B cell (primary cell): Measurements from ENCODE around the gene AARS2. TPM values are rescaled to one million over a fixed set of nuclear protein-coding genes. Genes with fewer than 3 reads are reported as not detected.
"Not testable (repeated sequence)": the region's sequence is repeated elsewhere in the genome, so short reads cannot be mapped to it uniquely, and the experiment has no call there.

Experiments used
- ATAC-seq: fragments of 200-7000 bp; cut with Tn5 transposase; one replicate; pipeline ENCODE4 v1.10.0; 2021; ENCODE audit warnings: low read depth, mild to moderate bottlenecking, moderate number of reproducible peaks, moderate library complexity
- CTCF ChIA-PET: fragments of 350-600 bp; sonication (Branson Sonifier 250); formaldehyde crosslinking; loops from one replicate; lab custom pipeline; 2021; ENCODE audit warnings: antibody characterized with exemption, inconsistent platforms; lab: Charles Lee
- POLR2A ChIA-PET: fragments of 350-600 bp; sonication (Branson Sonifier 250); formaldehyde crosslinking; loops from one replicate; lab custom pipeline; 2021; ENCODE audit warnings: antibody characterized with exemption; lab: Charles Lee
- DNase-seq: peaks from one replicate; pipeline ENCODE4 v3.0.0; 2013
- H2AFZ ChIP-seq: 2 replicates; pipeline ENCODE4 v1.6.1; 2012; ENCODE audit warnings: mild to moderate bottlenecking, low read depth, low read length; ENCODE audit not compliant: insufficient read depth, poor library complexity, severe bottlenecking
- H3K27ac ChIP-seq, 2 donors: 1 replicate in 1 of 2; 2 replicates in 1 of 2; pipeline ENCODE4 v1.5.1; 2012 to 2013; ENCODE audit warnings: low read length in 2 of 2, mild to moderate bottlenecking in 2 of 2, moderate library complexity in 1 of 2
- H3K27me3 ChIP-seq, 4 experiments: fragments of 200-600 bp in 1 of 4; sonication (generic) in 1 of 4; replicated peaks in 1 of 4; 1 replicate in 2 of 4; 2 replicates in 2 of 4; pipeline versions ENCODE4 v1.6.1 to v1.7.0; 2013 to 2016; ENCODE audit warnings: low read length in 3 of 4, mild to moderate bottlenecking in 2 of 4, mixed read lengths in 1 of 4, moderate library complexity in 1 of 4; ENCODE audit not compliant: insufficient read depth in 4 of 4, control insufficient read depth in 3 of 4; ENCODE audit errors: control extremely low read depth in 1 of 4
- H3K36me3 ChIP-seq, 2 experiments: replicated peaks in 1 of 2; 1 replicate in 1 of 2; 2 replicates in 1 of 2; pipeline versions ENCODE4 v1.6.1 to v1.7.1; 2013; ENCODE audit warnings: low read length in 1 of 2; ENCODE audit not compliant: insufficient read depth in 2 of 2, control insufficient read depth in 1 of 2; ENCODE audit errors: control extremely low read depth in 1 of 2, extremely low read depth in 1 of 2
- H3K4me1 ChIP-seq, 2 donors: fragments of 200-600 bp in 1 of 2; sonication (generic) in 1 of 2; 1 replicate in 1 of 2; 2 replicates in 1 of 2; pipeline versions ENCODE4 v1.5.1 to v1.6.1; 2013 to 2017; ENCODE audit warnings: low read length in 2 of 2; ENCODE audit not compliant: control insufficient read depth in 2 of 2, insufficient read depth in 2 of 2
- H3K4me2 ChIP-seq: replicated peaks from 2 replicates; pipeline ENCODE3; 2012; ENCODE audit warnings: mild to moderate bottlenecking, low read depth, low read length; ENCODE audit not compliant: poor library complexity, severe bottlenecking
- H3K4me3 ChIP-seq, 5 experiments: fragments of 200-600 bp in 1 of 5; sonication (generic) in 1 of 5; 1 replicate in 3 of 5; 2 replicates in 2 of 5; pipeline versions ENCODE4 v1.5.1 to v1.7.0; 2011 to 2016; ENCODE audit warnings: low read length in 4 of 5, mild to moderate bottlenecking in 4 of 5, low read depth in 2 of 5, control low read depth in 1 of 5, moderate library complexity in 1 of 5; ENCODE audit not compliant: insufficient read depth in 1 of 5; ENCODE audit errors: control extremely low read depth in 1 of 5, extremely low read depth in 1 of 5
- H3K79me2 ChIP-seq: fragments of 200-600 bp; sonication (generic); one replicate; pipeline ENCODE4 v1.6.0; 2016; ENCODE audit warnings: low read length; ENCODE audit not compliant: control insufficient read depth, insufficient read depth
- H3K9ac ChIP-seq: fragments of 200-600 bp; sonication (generic); 2 replicates; pipeline ENCODE4 v1.6.1; 2017; ENCODE audit warnings: mild to moderate bottlenecking, low read length, moderate library complexity
- H3K9me3 ChIP-seq, 3 donors: one replicate each; pipeline versions ENCODE4 v1.6.1 to v1.7.1; 2013; ENCODE audit warnings: low read length in 2 of 3; ENCODE audit not compliant: control insufficient read depth in 2 of 3, insufficient read depth in 1 of 3; ENCODE audit errors: control extremely low read depth in 1 of 3
- H4K20me1 ChIP-seq: 2 replicates; pipeline ENCODE4 v1.6.0; 2012; ENCODE audit warnings: mild to moderate bottlenecking, low read length; ENCODE audit not compliant: insufficient read depth, control insufficient read depth, poor library complexity, severe bottlenecking
- H3K27ac Mint-ChIP-seq: one replicate; pipeline ENCODE4 v1.8.0; 2021; ENCODE audit warnings: mixed read lengths
- H3K27me3 Mint-ChIP-seq: one replicate; pipeline ENCODE4 v1.8.0; 2021; ENCODE audit warnings: mixed read lengths
- H3K4me1 Mint-ChIP-seq: one replicate; pipeline ENCODE4 v1.8.0; 2021; ENCODE audit warnings: mixed read lengths
- H3K4me3 Mint-ChIP-seq: one replicate; pipeline ENCODE4 v1.8.0; 2021; ENCODE audit warnings: mixed read lengths
- H3K9me3 Mint-ChIP-seq: one replicate; pipeline ENCODE4 v1.8.0; 2022; ENCODE audit warnings: mixed read lengths; ENCODE audit not compliant: insufficient read depth
- EZH2 ChIP-seq: IDR thresholded peaks from 2 replicates; pipeline ENCODE4 v1.6.1; 2012; ENCODE audit warnings: borderline replicate concordance, low read depth, mild to moderate bottlenecking, moderate library complexity, low read length; ENCODE audit not compliant: insufficient read depth, poor library complexity, severe bottlenecking
- WGBS: methylation state at CpG from one replicate; pipeline ENCODE4 v1.1.5; 2013; ENCODE audit warnings: missing lambda C conversion rate; ENCODE audit not compliant: insufficient coverage; 5-methylcytosine and 5-hydroxymethylcytosine counted together
- intact Hi-C: fragments of 100-400 bp; cut with micrococcal nuclease; formaldehyde crosslinking; loops from one replicate; pipeline ENCODE4 v1.10.0; 2022
- polyA plus RNA-seq: library from polyadenylated mRNA; depleted of rRNA; stranded (reverse); fragments of >200 nt; gene quantifications from 2 replicates; pipeline ENCODE4 v1.2.3, GENCODE V29; 2012
- total RNA-seq, 2 donors: library from RNA; stranded (reverse); fragments of 120-200 nt in 1 of 2; gene quantifications; 1 replicate in 1 of 2; 2 replicates in 1 of 2; pipeline versions ENCODE4 v1.2.3 to v1.2.4, GENCODE V29; 2013 to 2022
- TF ChIP-seq, protein P1 (sequence below): fragments of 200-600 bp; IDR thresholded peaks from one replicate; pipeline ENCODE4 v1.8.0; 2022; ENCODE audit warnings: antibody characterized with exemption, mild to moderate bottlenecking

The AARS2 gene
- total and polyA plus RNA-seq, 2 donors (not counting 1 experiment from before 2014, with no cell fraction given): 11.3 to 21.3 TPM

GRCh38 chr6:44329858-44330257, 16.7 kb upstream of the AARS2 start:
- Mint-ChIP-seq H3K27ac (no peak overlapping the region), H3K4me3 (no peak overlapping the region), H3K9me3 (no peaks in the 10 kb centered on the region), H3K27me3 (peaks cover 39% of the 10 kb centered on the region), H3K4me1 (no peaks in the 10 kb centered on the region)
- Histone ChIP-seq H3K9ac (no peak overlapping the region), H3K27me3 (peaks cover 0 to 6% (median 2%) of the 10 kb centered on the region in 4 experiments), H3K27ac (no peak overlapping the region), H3K36me3 (no peaks in the 10 kb centered on the region), H3K79me2 (no peaks in the 10 kb centered on the region), H3K4me1 (no peaks in the 10 kb centered on the region), H4K20me1 (no peaks in the 10 kb centered on the region), H3K4me3 (no peak overlapping the region), H2AFZ (no peak overlapping the region), H3K4me2 (no peak overlapping the region), H3K9me3 (no peaks in the 10 kb centered on the region)
- intact Hi-C loops: no loop called here
- no peak for ATAC-seq
- TF ChIP-seq EZH2: no peak
- TF ChIP-seq, protein P1, sequence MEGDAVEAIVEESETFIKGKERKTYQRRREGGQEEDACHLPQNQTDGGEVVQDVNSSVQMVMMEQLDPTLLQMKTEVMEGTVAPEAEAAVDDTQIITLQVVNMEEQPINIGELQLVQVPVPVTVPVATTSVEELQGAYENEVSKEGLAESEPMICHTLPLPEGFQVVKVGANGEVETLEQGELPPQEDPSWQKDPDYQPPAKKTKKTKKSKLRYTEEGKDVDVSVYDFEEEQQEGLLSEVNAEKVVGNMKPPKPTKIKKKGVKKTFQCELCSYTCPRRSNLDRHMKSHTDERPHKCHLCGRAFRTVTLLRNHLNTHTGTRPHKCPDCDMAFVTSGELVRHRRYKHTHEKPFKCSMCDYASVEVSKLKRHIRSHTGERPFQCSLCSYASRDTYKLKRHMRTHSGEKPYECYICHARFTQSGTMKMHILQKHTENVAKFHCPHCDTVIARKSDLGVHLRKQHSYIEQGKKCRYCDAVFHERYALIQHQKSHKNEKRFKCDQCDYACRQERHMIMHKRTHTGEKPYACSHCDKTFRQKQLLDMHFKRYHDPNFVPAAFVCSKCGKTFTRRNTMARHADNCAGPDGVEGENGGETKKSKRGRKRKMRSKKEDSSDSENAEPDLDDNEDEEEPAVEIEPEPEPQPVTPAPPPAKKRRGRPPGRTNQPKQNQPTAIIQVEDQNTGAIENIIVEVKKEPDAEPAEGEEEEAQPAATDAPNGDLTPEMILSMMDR: no peak
- ChIA-PET POLR2A (no interaction called here), CTCF (interaction anchor here (1.1 kb wide), 1 partner anchor 8 kb away, joined by 3 read pairs; no protein-coding TSS in a partner anchor)
- WGBS: 50% methylated on average over 2 of the region's 5 CpGs
- no peak for DNase-seq

DNA sequence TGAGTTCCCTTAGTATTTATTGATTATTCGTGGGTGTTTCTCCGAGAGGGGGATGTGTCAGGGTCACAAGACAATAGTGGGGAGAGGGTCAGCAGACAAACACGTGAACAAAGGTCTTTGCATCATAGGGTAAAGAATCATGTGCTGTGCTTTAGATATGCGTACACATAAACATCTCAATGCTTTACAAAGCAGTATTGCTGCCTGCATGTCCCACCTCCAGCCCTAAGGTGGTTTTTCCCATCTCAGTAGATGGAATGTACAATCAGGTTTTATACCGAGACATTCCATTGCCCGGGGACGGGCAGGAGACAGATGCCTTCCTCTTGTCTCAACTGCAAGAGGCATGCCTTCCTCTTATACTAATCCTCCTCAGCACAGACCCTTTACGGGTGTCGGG, 15.1 kb upstream of the AARS2 start:
- POLR2A ChIA-PET, H3K36me3 ChIP-seq: not testable (repeated sequence)

More for the DNA sequence above, 15.1 kb upstream of the AARS2 start:
- H3K9ac ChIP-seq, DNase-seq, intact Hi-C loops, H3K4me3 ChIP-seq, H3K27ac ChIP-seq, H2AFZ ChIP-seq, H3K79me2 ChIP-seq, ATAC-seq, H3K27me3 ChIP-seq, H3K9me3 Mint-ChIP-seq, H3K4me3 Mint-ChIP-seq, H3K4me1 ChIP-seq, H3K9me3 ChIP-seq, H3K4me1 Mint-ChIP-seq, H4K20me1 ChIP-seq, H3K27ac Mint-ChIP-seq, H3K4me2 ChIP-seq: not testable (repeated sequence)
- no CpG with 5 or more reads among the region's 9 CpGs for WGBS
- peaks cover 39% of the 10 kb centered on the region for H3K27me3 Mint-ChIP-seq
- CTCF ChIA-PET: interaction anchor here (1.5 kb wide), 1 partner anchor 15 kb away, joined by 3 read pairs; the partner anchor contains the start of gene AARS2
